ENCODE measurements around the gene KCTD13.
A peak's percentile ranks its signal among the peaks of the same experiment; 100 is the strongest.
"Not testable (repeated sequence)": the region's sequence is repeated elsewhere in the genome, so short reads cannot be mapped to it uniquely, and the experiment has no call there.

The KCTD13 gene

DNA sequence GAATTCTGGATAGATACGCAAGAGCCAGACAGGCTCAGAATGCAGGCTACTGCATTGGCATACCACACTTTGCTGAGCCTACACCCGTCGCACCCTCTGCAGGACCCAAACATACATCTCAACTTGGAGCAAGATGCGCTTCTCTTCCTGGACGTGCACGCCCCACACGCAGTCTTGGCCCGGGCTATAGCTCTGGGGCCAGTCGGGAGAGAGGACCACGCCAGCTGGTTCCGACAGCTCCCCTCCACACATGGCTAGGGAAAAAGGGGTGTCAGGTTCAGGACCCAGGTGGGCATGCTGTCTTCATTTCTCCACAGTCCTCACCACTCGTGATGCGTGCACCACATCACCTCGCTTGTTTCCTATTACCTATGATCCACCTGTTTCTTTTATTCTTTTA lies 47.9 kb downstream of the KCTD13 start:
- Histone ChIP-seq H3K27me3 (ENCODE audit: control insufficient read depth, insufficient read depth, low read length) (peaks cover 15% of the 10 kb centered on the region), H3K4me1 (ENCODE audit: control insufficient read depth, insufficient read depth, low read length) (no peaks in the 10 kb centered on the region), H3K4me3 (ENCODE audit: low read length) (no peak overlapping the region), H3K36me3 (ENCODE audit: control insufficient read depth, insufficient read depth, low read length) (no peaks in the 10 kb centered on the region), H3K27ac (ENCODE audit: low read depth, low read length) (no peak overlapping the region), H3K9ac (ENCODE audit: low read length) (no peak overlapping the region)

DNA sequence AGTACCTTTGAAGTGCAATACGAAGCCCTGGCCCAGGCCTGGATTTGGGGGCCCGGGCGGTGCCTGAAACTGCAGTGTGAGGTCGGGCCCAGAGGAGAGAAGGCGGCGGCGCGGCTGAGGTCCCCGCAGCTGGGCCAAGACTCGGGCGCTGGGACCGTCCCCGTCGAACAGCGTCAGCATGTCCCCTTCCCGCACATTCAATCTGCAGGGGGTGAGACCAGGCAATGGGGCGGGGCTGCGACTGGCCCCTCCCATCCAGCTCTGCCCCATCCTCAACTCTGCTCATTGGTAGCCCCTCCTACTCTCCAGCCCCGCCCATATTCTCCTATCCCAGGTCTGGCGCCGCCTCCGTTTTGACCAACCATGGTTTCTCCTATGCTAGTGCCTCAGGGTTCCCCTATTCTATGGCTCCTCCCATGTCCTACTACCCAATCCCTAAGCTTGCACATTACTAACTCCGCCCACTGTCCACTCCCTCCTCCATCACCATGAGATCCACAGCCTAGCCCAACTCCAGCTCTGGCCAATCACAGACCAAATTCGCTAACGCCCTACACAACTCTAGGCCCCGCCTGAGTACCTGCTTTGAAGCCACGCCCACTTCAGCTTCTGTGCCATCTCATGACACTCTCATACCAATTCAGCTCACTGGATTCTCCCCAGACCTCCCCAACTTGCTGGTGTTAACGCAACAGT lies 48.6 kb downstream of the KCTD13 start:
- no peak overlapping the region for H3K27ac ChIP-seq (ENCODE audit: low read depth, low read length)
- no peaks in the 10 kb centered on the region for H3K4me1 ChIP-seq (ENCODE audit: control insufficient read depth, insufficient read depth, low read length)
- no peak overlapping the region for H3K9ac ChIP-seq (ENCODE audit: low read length)
- H3K36me3 ChIP-seq (ENCODE audit: control insufficient read depth, insufficient read depth, low read length) = no peaks in the 10 kb centered on the region
- H3K4me3 ChIP-seq (ENCODE audit: low read length) = no peak overlapping the region
- H3K27me3 ChIP-seq (ENCODE audit: control insufficient read depth, insufficient read depth, low read length) = peaks cover 15% of the 10 kb centered on the region

DNA sequence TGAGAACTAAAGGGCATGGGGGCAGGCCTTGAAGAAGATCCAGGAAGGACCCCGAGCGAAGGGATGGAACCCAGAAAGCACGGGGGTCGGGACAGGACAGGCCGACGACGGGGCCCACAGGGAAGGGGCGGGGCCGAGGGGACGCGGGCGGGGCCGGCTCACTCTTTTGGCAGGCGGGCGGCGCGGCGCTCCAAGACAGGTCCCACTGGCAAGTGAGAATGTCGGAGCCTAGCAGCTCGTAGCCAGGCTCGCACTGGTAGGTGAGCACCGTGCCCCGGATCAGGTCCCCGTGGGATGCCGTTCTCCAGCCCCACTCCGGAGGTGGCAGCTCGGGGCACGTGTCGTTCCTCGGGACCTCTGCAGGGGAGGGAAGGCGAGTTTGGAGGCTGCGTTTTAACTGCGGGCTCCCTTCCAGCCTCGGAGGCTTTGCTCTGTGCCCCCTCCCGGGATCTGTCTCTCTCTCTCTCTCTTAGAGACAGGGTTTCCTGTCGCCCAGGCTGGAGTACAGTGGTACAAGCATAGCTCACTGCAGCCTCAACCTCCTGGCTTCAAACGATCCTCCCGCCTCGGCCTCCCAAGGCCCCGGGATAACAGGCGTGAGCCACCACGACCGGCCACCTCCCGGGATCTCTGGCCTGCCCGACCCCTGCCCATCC lies 49.3 kb downstream of the KCTD13 start:
- peaks cover 15% of the 10 kb centered on the region for H3K27me3 ChIP-seq (ENCODE audit: control insufficient read depth, insufficient read depth, low read length)
- H3K4me1 ChIP-seq (ENCODE audit: control insufficient read depth, insufficient read depth, low read length) = no peaks in the 10 kb centered on the region
- no peaks in the 10 kb centered on the region for H3K36me3 ChIP-seq (ENCODE audit: control insufficient read depth, insufficient read depth, low read length)
- no peak overlapping the region for H3K4me3 ChIP-seq (ENCODE audit: low read length)
- no peak overlapping the region for H3K27ac ChIP-seq (ENCODE audit: low read depth, low read length)
- H3K9ac ChIP-seq (ENCODE audit: low read length) = no peak overlapping the region

GRCh38 chr16:29876217-29876593 lies 49.8 kb downstream of the KCTD13 start:
- Histone ChIP-seq H3K4me3 (ENCODE audit: low read length) (no peak overlapping the region), H3K36me3 (ENCODE audit: control insufficient read depth, insufficient read depth, low read length) (no peaks in the 10 kb centered on the region), H3K9ac (ENCODE audit: low read length) (no peak overlapping the region), H3K27ac (ENCODE audit: low read depth, low read length) (no peak overlapping the region), H3K27me3 (ENCODE audit: control insufficient read depth, insufficient read depth, low read length) (peaks cover 15% of the 10 kb centered on the region), H3K4me1 (ENCODE audit: control insufficient read depth, insufficient read depth, low read length) (no peaks in the 10 kb centered on the region)

GRCh38 chr16:29875206-29875605 lies 50.8 kb downstream of the KCTD13 start:
- Histone ChIP-seq H3K36me3 (ENCODE audit: control insufficient read depth, insufficient read depth, low read length) (no peaks in the 10 kb centered on the region), H3K4me1 (ENCODE audit: control insufficient read depth, insufficient read depth, low read length) (no peaks in the 10 kb centered on the region), H3K9ac (ENCODE audit: low read length) (no peak overlapping the region), H3K27ac (ENCODE audit: low read depth, low read length) (no peak overlapping the region), H3K27me3 (ENCODE audit: control insufficient read depth, insufficient read depth, low read length) (peaks cover 15% of the 10 kb centered on the region), H3K4me3 (ENCODE audit: low read length) (no peak overlapping the region)

- Histone ChIP-seq H3K4me1 (ENCODE audit: control insufficient read depth, insufficient read depth, low read length) (no peaks in the 10 kb centered on the region), H3K27ac (ENCODE audit: low read depth, low read length) (no peak overlapping the region), H3K27me3 (ENCODE audit: control insufficient read depth, insufficient read depth, low read length) (peaks cover 15% of the 10 kb centered on the region), H3K9ac (ENCODE audit: low read length) (no peak overlapping the region), H3K36me3 (ENCODE audit: control insufficient read depth, insufficient read depth, low read length) (no peaks in the 10 kb centered on the region), H3K4me3 (ENCODE audit: low read length) (no peak overlapping the region)
Observed at GRCh38 chr16:29873319-29873718, 52.7 kb downstream of the KCTD13 start.

DNA sequence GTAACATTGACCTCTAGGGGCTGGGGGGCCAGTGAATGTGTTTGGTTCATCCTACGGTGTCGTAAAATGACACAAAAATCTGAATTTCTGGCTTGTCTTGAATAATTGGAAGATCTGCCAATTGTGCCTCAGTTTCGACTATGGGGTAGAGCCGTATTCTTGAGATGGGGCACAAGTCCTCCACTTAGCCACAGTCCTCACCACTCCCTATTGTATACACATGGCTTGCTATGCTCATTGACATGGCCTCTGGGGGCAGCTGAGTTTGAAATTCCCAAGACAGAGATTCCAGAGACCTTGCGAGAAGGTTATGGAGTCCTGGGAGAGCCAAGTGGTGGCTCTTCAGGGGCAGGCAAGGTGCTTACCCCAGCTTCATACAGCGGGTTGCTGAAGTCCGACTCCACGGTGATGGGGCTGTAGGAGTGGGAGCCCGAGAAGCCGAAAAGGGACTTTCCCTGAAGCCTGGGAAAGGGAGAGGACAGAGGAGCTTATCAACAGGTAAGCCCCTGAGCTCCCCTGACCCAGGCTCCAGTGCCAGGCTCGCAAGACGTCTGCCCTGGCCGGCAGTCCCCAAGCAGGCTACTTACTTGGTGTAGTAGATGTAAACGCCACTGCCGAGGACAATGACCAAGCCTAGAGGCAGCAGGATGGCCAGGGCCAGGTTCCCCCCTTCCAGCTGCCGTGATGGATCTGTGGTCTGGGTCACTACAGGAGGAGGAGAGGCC lies 54.0 kb downstream of the KCTD13 start:
- Histone ChIP-seq H3K27ac (ENCODE audit: low read depth, low read length) (no peak overlapping the region), H3K9ac (ENCODE audit: low read length) (no peak overlapping the region), H3K27me3 (ENCODE audit: control insufficient read depth, insufficient read depth, low read length) (peaks cover 5% of the 10 kb centered on the region), H3K4me3 (ENCODE audit: low read length) (no peak overlapping the region), H3K4me1 (ENCODE audit: control insufficient read depth, insufficient read depth, low read length) (no peaks in the 10 kb centered on the region), H3K36me3 (ENCODE audit: control insufficient read depth, insufficient read depth, low read length) (no peaks in the 10 kb centered on the region)

GRCh38 chr16:29869067-29869466 lies 57.0 kb downstream of the KCTD13 start:
- not testable (repeated sequence) for H3K36me3 ChIP-seq (ENCODE audit: control insufficient read depth, insufficient read depth, low read length); H3K9ac ChIP-seq (ENCODE audit: low read length)

GRCh38 chr16:29868396-29869009 lies 57.5 kb downstream of the KCTD13 start:
- no peaks in the 10 kb centered on the region for H3K4me1 ChIP-seq (ENCODE audit: control insufficient read depth, insufficient read depth, low read length)
- H3K27ac ChIP-seq (ENCODE audit: low read depth, low read length) = no peak overlapping the region
- no peaks in the 10 kb centered on the region for H3K27me3 ChIP-seq (ENCODE audit: control insufficient read depth, insufficient read depth, low read length)
- no peak overlapping the region for H3K9ac ChIP-seq (ENCODE audit: low read length)
- no peaks in the 10 kb centered on the region for H3K36me3 ChIP-seq (ENCODE audit: control insufficient read depth, insufficient read depth, low read length)
- H3K4me3 ChIP-seq (ENCODE audit: low read length) = no peak overlapping the region

More at GRCh38 chr16:29869067-29869466, 57.0 kb downstream of the KCTD13 start:
- H3K27ac ChIP-seq (ENCODE audit: low read depth, low read length); H3K4me3 ChIP-seq (ENCODE audit: low read length); H3K27me3 ChIP-seq (ENCODE audit: control insufficient read depth, insufficient read depth, low read length); H3K4me1 ChIP-seq (ENCODE audit: control insufficient read depth, insufficient read depth, low read length): not testable (repeated sequence)

- Histone ChIP-seq H3K4me3 (ENCODE audit: low read length) (no peak overlapping the region), H3K9ac (ENCODE audit: low read length) (no peak overlapping the region), H3K27me3 (ENCODE audit: control insufficient read depth, insufficient read depth, low read length) (no peaks in the 10 kb centered on the region), H3K27ac (ENCODE audit: low read depth, low read length) (no peak overlapping the region), H3K36me3 (ENCODE audit: control insufficient read depth, insufficient read depth, low read length) (peaks cover 16% of the 10 kb centered on the region), H3K4me1 (ENCODE audit: control insufficient read depth, insufficient read depth, low read length) (peaks cover 2% of the 10 kb centered on the region)
Observed at GRCh38 chr16:29864205-29864604, 61.8 kb downstream of the KCTD13 start.

GRCh38 chr16:29863669-29863984 lies 62.4 kb downstream of the KCTD13 start:
- Histone ChIP-seq H3K36me3 (ENCODE audit: control insufficient read depth, insufficient read depth, low read length) (peaks cover 21% of the 10 kb centered on the region), H3K27ac (ENCODE audit: low read depth, low read length) (peak overlapping the region; percentile 89), H3K9ac (ENCODE audit: low read length) (no peak overlapping the region), H3K27me3 (ENCODE audit: control insufficient read depth, insufficient read depth, low read length) (no peaks in the 10 kb centered on the region), H3K4me1 (ENCODE audit: control insufficient read depth, insufficient read depth, low read length) (peaks cover 2% of the 10 kb centered on the region), H3K4me3 (ENCODE audit: low read length) (peak overlapping the region; percentile 89)

- peak within 1 kb of the TSS; percentile 29 for H3K9ac ChIP-seq (ENCODE audit: low read length)
- H3K27ac ChIP-seq (ENCODE audit: low read depth, low read length) = peak within 1 kb of the TSS; percentile 89
- H3K27me3 ChIP-seq (ENCODE audit: control insufficient read depth, insufficient read depth, low read length) = no peaks in the 10 kb centered on the region
- H3K4me3 ChIP-seq (ENCODE audit: low read length) = peak within 1 kb of the TSS; percentile 89
- H3K4me1 ChIP-seq (ENCODE audit: control insufficient read depth, insufficient read depth, low read length) = peaks cover 2% of the 10 kb centered on the region
- H3K36me3 ChIP-seq (ENCODE audit: control insufficient read depth, insufficient read depth, low read length) = peaks cover 24% of the 10 kb centered on the region
Observed at GRCh38 chr16:29862884-29863668, 63.0 kb downstream of the KCTD13 start, which contains the start of gene CDIPT. CDIPT (minus strand) TSS chr16:29863226; CDS start chr16:29862857, 369 bp downstream.
